Psoas muscle (tissue), 8 donors: ENCODE results near the gene GNAZ. TPM values are rescaled to one million over a fixed set of nuclear protein-coding genes. Genes with fewer than 3 reads are reported as not detected.

Experiments
- ATAC-seq, 4 donors: fragments of 200-7000 bp; cut with Tn5 transposase; one replicate each; pipeline ENCODE4 v1.9.1; 2020; ENCODE audit warnings: moderate library complexity in 3 of 4, mild to moderate bottlenecking in 2 of 4
- DNase-seq, 2 donors: peaks; one replicate each; pipeline ENCODE4 v3.0.0-alpha.2; 2020
- H3K27ac ChIP-seq: fragments of 200-600 bp; one replicate; pipeline ENCODE4 v1.8.0; 2022
- H3K27me3 ChIP-seq, 3 donors: fragments of 200-600 bp in 1 of 3; one replicate each; pipeline versions ENCODE4 v1.6.1 to v1.8.0; 2013 to 2022; ENCODE audit warnings: low read length in 2 of 3, mild to moderate bottlenecking in 2 of 3, moderate library complexity in 1 of 3; ENCODE audit not compliant: insufficient read depth in 3 of 3
- H3K36me3 ChIP-seq, 2 donors: fragments of 200-600 bp in 1 of 2; one replicate each; pipeline versions ENCODE4 v1.6.1 to v1.8.0; 2013 to 2022; ENCODE audit warnings: low read depth in 1 of 2, mild to moderate bottlenecking in 1 of 2, moderate library complexity in 1 of 2; ENCODE audit not compliant: insufficient read depth in 1 of 2
- H3K4me1 ChIP-seq: fragments of 200-600 bp; one replicate; pipeline ENCODE4 v1.8.0; 2022
- H3K4me3 ChIP-seq: fragments of 200-600 bp; one replicate; pipeline ENCODE4 v1.8.0; 2022; ENCODE audit warnings: mild to moderate bottlenecking
- H3K9me3 ChIP-seq: fragments of 200-600 bp; one replicate; pipeline ENCODE4 v1.8.0; 2022
- CTCF ChIP-seq: fragments of 200-600 bp; IDR thresholded peaks from one replicate; pipeline ENCODE4 v1.8.0; 2022; ENCODE audit warnings: antibody characterized with exemption
- WGBS, 3 donors: extraction: QIAGEN DNeasy Blood & Tissue Kit; methylation state at CpG; one replicate each; pipeline versions ENCODE4 v1.1.6 to v1.1.7; 2013; 5-methylcytosine and 5-hydroxymethylcytosine counted together
- intact Hi-C, 2 donors: fragments of 100-400 bp; cut with DNase I; formaldehyde crosslinking; loops; one replicate each; pipeline versions ENCODE4 v1.11.0 to v1.14.2; 2022
- polyA plus RNA-seq, 3 donors: library from polyadenylated mRNA; stranded (reverse); fragments of 200-250 nt; gene quantifications; one replicate each; pipeline ENCODE4 v1.2.3, GENCODE V29; 2013
- total RNA-seq, 4 donors: library from RNA; stranded (reverse); fragmentation: NEBNext Ultra II Directional in 2 of 4; extraction: Animal tissue kit (Norgen Biotek cat#: 25700) in 2 of 4; gene quantifications; one replicate each; pipeline versions ENCODE4 v1.2.1 to v1.2.4, GENCODE V29; 2021 to 2023
- donor health status: healthy with polysubstance abuse.
- donor health status: DM: no; HTN: no; CAD: no; lungs with moderate emphysema.
- donor health status: Bipolar disorder and iron deficiency.
- donor health status: healthy.
- donor health status: DM: yes; HTN: yes; CAD: no.
- donor health status: DM: no; HTN: no; CAD: no.
- donor health status: DM: no; HTN: no; CAD: no.
- donor health status: DM: yes; HTN: yes; CAD: no.

Gene GNAZ
- total and polyA plus RNA-seq, 7 donors = 0.99 to 3.9 (median 1.7) TPM

GRCh38 chr22:23083315-23084021, 13.1 kb downstream of the GNAZ start:
- H3K9me3 ChIP-seq = no peaks in the 10 kb centered on the region
- no peak overlapping the region for H3K4me3 ChIP-seq
- TF ChIP-seq CTCF = no peak
- 70 to 85% (median 76%) methylated on average over 13 of the region's 13 CpGs for WGBS, 3 donors
- ATAC-seq (no peak), DNase-seq (no peak)
- intact Hi-C loops = no loop called here
- H3K27ac ChIP-seq = no peak overlapping the region
- H3K27me3 ChIP-seq = no peaks in the 10 kb centered on the region
- H3K36me3 ChIP-seq = no peaks in the 10 kb centered on the region
- peaks cover 3% of the 10 kb centered on the region for H3K4me1 ChIP-seq

GRCh38 chr22:23084453-23085350, 14.4 kb downstream of the GNAZ start:
- 95 to 97% (median 95%) methylated on average over 14 of the region's 14 CpGs for WGBS, 3 donors
- Histone ChIP-seq H3K4me1 (peaks cover 3% of the 10 kb centered on the region), H3K36me3 (no peaks in the 10 kb centered on the region), H3K27ac (no peak overlapping the region), H3K9me3 (no peaks in the 10 kb centered on the region), H3K4me3 (no peak overlapping the region), H3K27me3 (no peaks in the 10 kb centered on the region)
- DNase-seq (no peak), ATAC-seq (no peak)
- TF ChIP-seq CTCF = no peak
- intact Hi-C loops = no loop called here

- DNase-seq = no peak
- no peak for ATAC-seq
- Histone ChIP-seq H3K9me3 (no peaks in the 10 kb centered on the region), H3K4me1 (peaks cover 3% of the 10 kb centered on the region), H3K27ac (no peak overlapping the region), H3K36me3 (no peaks in the 10 kb centered on the region), H3K4me3 (no peak overlapping the region), H3K27me3 (no peaks in the 10 kb centered on the region)
- no peak for TF ChIP-seq CTCF
- 93 to 98% (median 94%) methylated on average over 3 of the region's 3 CpGs for WGBS, 3 donors
- intact Hi-C loops = no loop called here
These were observed 15.0 kb downstream of the GNAZ start for GRCh38 chr22:23085351-23085671.

GRCh38 chr22:23085785-23086184, 15.5 kb downstream of the GNAZ start:
- DNase-seq (no peak), ATAC-seq (no peak)
- Histone ChIP-seq H3K36me3 (no peaks in the 10 kb centered on the region), H3K4me1 (peaks cover 3% of the 10 kb centered on the region), H3K27me3 (no peaks in the 10 kb centered on the region), H3K9me3 (no peaks in the 10 kb centered on the region), H3K4me3 (no peak overlapping the region), H3K27ac (no peak overlapping the region)
- no peak for TF ChIP-seq CTCF
- intact Hi-C loops = no loop called here
- WGBS, 3 donors = 70 to 79% (median 75%) methylated on average over 9 of the region's 9 CpGs
